CD4-positive, alpha-beta T cell treated with Interleukin-10 for 1 hour (primary cell): Measurements from ENCODE around the gene WHAMM.
"Not testable (repeated sequence)": the region's sequence is repeated elsewhere in the genome, so short reads cannot be mapped to it uniquely, and the experiment has no call there.

Experiments
- DNase-seq: peaks from one replicate; pipeline ENCODE4 v3.0.0-alpha.2; 2020

Gene WHAMM, protein sequence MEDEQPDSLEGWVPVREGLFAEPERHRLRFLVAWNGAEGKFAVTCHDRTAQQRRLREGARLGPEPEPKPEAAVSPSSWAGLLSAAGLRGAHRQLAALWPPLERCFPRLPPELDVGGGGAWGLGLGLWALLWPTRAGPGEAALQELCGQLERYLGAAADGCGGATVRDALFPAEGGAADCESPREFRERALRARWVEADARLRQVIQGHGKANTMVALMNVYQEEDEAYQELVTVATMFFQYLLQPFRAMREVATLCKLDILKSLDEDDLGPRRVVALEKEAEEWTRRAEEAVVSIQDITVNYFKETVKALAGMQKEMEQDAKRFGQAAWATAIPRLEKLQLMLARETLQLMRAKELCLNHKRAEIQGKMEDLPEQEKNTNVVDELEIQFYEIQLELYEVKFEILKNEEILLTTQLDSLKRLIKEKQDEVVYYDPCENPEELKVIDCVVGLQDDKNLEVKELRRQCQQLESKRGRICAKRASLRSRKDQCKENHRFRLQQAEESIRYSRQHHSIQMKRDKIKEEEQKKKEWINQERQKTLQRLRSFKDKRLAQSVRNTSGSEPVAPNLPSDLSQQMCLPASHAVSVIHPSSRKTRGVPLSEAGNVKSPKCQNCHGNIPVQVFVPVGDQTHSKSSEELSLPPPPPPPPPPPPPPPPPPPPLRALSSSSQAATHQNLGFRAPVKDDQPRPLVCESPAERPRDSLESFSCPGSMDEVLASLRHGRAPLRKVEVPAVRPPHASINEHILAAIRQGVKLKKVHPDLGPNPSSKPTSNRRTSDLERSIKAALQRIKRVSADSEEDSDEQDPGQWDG

DNA sequence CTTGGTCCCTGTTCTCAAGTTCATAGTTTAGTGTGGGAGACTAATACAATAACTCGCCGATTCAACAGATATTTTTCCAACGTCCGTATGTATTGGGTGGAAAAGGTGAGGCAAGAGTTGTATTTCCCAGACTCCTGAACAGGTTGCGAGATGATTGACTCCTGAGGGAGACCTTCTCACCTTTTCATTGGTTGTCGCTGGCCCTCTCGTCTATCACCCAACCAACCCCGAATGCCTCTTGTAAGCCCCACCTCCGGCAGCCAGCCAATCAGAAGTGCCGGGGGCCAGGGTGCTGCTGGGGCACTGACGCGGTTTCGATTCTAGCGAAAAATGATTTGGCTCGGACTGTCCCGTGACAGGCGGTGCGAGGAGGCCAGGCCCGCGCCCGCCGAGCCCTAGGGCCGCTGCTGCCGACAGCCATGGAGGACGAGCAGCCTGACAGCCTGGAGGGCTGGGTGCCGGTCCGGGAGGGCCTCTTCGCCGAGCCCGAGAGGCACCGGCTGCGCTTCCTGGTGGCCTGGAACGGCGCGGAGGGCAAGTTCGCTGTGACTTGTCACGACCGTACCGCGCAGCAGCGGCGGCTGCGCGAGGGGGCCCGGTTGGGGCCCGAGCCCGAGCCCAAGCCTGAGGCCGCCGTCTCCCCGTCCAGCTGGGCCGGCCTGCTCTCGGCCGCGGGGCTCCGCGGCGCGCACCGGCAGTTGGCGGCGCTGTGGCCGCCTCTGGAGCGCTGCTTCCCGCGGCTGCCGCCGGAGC lies at the start of gene WHAMM:
Gene WHAMM, plus strand, starts transcription at position 321 of the 753 bp plus-strand sequence. Its CDS starts 99 bp downstream, at position 420.
- DNase-seq, result peak; percentile 97

DNA sequence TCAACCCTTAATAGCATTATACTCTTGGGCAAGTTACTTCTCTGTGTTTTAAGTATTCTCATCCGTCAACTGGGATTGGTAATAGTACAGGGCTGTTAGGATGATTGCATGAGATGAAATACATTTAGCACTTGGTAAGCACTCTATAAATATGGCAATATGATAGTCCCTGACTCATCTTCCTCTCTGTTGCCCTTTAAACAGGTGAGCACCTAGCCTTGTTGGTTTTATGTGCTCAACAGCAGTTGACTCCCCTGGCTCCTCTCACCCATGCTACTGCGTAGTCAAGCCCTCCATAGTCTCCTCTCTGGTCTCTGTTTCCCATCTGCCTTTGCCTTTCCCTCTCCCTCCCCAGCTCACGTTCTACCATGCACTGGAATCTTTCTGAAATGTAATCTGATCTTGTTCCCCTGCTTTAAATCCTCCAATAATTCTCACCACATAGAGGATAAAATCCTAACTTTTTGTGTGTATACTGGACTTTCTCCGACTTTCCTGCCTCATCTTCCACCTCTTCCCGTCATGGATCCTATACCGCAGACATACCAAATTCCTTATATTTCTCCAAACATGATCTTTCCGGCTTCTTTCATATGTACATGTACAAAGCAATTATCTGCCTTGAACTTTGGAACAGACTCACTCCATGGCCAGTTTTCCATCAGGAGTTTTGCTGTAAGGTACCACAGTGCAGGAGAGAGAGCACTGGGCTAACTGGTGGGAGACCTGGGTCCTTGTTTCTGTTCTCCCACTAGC lies 45.9 kb upstream of the WHAMM start:
- no peak for DNase-seq

DNA sequence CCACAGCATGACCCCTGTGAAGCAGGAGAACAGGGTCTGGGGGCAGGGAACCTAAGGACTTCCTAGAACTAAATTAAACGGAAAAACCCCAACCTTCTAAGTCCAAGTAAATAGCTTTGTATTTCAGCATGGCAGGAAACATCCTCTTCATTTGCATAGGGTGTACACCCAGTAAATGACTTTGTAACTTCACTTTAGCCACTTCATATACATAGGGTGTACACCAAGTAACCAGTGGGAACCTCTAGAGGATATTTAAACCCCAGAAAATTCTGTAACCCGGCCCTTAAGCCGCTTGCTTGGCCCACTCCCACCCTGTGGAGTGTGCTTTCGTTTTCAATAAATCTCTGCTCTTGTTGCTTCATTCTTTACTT lies 45.3 kb upstream of the WHAMM start:
- DNase-seq, result no peak

DNA sequence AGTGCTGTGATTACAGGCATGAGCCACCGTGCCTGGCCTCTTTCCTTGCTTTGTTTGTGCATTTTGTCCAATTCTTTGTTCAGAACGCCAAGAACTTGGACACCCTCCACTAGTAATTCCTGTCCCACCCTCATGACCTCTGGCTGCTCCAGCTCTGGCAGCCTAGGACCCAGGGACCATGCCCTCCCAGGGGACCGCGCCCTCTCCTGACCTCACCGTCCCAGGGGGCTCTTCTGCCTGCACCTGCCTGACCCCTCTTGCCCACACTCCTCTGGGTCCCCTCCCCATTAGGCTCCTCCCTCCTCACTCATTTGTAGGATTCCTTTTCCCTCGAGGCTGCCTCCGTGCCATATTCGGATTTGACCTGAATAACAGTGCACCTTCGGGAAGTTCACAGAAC lies 44.7 kb upstream of the WHAMM start:
- no peak for DNase-seq

DNA sequence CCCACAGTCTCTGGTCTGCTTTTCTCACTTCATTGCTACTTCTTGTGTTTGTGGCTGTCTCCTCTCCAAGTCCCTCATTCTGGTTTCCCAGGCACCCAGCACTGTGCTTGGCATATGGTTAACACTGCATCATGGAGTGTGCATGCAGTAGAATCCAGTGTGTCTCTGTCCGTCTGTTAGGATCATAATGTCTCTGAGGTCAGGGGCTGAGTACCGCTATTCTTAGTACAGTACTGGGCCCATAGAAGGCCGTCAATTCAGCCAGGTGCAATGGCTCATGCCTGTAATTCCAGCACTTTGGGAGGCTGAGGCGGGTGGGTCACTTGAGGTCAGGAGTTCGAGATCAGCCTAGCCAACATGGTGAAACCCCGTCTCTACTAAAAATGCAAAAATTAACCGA lies 43.2 kb upstream of the WHAMM start:
- not testable (repeated sequence) for DNase-seq

DNA sequence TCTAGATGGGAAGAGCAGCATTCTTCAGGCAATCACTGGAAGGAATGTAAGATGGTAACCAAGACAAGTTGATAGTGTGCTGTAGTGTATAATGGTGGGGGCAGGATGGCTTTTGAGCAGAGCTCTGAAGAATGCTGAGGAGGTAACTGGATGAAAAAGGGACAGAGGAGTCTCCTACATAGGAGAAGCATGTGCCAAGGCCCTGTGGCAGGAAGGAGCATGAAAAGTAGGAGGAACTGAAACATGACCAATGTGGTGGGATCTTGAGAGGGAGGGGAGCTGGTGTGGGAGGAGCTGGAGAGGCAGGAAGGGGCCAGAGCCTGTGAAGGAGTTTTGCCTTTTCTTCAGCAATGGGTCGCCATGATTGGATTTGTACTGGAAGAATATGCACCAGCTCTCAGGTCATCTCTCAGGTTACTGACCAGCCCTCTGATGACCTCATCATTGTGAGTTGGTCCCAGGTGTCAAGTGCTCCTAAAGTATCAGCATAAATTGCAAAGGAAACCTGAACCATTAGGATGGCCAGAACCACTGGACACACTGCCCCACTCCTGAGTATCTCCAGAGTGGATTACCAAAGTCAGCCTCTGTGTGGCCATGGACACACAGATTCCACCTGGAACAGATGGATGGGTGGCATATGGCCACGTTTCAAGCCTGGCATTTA lies 42.1 kb upstream of the WHAMM start:
- DNase-seq, result no peak

DNA sequence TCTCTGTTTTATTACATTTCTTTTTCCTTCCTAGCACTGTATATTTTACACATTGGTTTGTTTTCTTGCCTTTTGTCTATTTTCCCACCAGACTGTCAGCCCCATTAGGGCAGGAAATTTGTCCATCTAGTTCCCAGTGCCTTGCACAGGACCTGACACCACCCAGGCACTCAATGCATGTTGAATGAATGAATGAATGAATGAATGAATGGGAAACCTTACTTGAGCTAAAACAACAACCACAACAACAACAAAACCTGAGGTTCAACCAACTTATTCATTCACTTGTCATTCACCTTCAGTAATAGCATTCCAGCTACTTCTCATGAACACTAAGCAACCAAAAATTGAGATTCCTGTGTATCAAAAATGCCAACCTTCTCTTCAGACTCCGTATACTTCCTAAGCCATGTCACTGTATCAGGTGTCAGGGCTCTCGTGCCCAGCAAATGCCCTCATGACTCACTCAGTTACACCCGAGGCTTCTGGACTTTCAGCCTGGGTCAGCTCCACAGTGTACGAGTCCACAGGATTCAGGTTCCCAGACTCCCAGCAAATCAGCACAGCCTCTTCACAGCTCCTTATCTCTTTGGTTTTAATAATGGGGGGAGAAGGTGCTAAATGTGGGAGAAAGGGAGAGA lies 40.9 kb upstream of the WHAMM start:
- DNase-seq, result no peak

DNA sequence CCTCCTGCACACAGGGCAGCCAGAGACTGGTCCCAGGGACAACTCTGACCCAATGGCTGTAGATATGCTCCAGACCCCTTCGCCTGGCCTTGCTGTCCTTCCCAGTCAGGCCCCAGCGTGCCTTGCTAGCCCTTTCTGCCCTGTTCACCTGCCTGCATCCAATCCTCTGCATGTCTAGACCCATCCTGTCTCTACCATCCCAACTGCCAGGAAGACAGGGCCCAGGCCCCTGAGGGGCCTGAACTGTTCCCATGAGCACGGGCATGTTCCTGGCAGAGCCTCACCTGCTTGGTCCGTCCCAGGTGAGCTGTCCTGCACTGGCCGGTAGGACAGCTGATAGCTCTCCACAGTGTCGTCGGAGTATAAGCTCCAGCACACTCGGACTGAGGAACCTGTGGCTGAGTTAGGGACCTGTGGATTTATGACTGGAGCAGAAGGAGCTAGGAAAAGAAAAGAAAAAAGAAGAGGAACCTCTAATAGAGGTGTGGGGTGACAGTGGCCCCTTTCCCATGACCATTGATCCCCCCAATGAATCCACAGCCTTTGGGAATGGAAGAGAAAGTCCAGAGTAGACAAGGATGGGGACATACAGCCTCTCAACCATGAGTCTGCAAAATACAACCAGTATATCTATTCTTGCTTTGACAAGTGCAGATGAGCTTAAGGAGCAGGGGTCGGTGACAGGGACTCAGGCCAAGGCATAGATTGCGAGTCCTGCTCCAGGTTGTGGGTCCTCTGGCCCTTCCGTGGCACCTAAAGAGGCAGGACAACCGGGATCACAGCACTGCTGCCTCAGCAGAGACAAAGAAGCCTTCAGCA lies 37.4 kb upstream of the WHAMM start:
- DNase-seq, result no peak

DNA sequence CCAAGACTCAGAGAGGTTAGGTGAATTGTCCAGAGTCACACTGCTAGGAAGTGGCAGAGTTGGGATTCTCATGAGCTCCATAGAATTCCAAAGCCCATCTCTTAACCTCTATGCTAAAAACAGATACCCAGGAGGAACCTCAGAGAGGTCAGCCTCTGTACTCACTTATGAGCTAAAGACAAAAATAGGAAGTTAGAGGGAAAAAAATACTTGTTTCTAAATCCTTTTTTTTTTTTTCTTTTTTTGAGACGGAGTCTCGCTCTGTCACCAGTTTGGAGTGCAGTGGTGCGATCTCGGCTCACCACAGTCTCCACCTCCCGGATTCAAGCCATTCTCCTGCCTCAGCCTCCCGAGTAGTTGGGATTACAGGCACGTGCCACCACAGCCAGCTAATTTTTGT lies 34.9 kb upstream of the WHAMM start:
- no peak for DNase-seq

DNA sequence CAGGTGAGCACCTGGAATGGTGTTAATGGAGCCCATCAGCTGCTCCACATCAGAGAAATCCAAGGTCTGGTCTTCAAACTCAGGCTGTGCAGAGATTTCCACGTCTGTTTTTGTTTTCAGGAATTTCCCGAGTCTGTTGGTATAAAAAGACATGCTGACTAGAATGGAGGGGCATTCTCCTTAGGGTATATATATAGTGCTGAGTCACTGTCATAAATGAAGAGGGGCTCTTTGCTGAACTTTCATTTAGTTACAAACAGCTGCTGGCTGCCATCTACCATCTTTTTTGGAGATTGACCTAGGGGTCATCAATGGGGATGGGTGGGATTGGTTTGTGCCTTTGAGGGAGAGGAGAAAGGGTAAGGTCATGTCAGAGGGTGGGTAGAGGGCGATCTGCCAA lies 30.7 kb upstream of the WHAMM start:
- no peak for DNase-seq

DNA sequence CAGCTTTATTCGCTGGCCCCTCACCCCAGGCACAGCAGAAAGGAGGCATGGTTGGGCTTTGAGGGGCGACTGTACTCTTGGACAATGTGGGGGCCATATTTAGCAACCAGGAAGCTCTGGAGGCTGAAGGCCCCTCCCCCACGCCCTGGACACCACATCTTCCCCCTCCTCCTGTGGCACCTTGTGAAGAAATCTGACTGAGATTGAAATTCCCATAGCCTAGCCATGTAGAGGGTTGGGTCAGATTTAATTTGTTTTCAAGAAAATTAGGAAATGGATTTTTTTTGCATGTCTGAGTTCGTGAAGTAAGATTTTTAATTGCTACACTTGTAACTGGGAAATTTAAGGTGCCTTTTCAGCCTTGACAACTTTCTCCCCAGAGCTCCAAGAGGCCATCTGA lies 28.1 kb upstream of the WHAMM start:
- no peak for DNase-seq

DNA sequence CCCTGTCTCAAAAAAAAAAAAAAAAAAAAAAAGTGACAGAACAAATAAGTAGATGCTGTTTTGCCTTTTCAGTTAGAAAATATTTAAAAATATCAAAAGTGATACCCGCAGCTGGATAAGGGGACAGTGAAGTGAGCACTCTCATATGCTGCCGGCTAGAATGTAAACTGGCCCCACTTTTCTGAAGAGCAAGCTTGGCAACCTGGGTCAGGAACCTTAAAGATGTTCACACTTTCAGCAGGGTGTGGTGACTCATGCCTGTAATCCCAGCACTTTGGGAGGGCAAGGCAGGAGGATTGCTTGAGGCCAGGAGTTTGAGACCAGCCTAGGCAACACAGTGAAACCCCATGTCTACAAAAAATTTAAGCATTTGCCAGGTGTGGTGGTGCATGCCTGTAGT lies 20.9 kb upstream of the WHAMM start:
- DNase-seq, result no peak

DNA sequence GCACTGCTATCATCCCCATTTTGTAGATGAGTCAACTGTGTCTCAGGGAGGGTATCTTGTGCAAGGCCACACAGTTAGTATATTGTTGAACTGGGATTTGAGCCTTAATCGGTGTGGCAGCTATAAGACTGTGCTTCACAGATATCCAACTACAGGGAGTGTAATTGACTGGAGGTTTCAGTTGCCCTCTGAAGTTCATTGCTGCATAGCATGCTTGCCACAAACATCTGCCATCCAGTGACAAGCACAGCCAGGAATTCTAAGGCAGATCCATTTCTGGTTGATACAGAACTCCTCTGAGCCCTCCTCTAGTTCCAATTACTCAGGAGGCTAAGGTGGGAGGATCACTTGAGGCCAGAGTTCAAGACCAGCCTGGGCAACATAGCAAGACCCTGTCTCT lies 19.9 kb upstream of the WHAMM start:
- no peak for DNase-seq

DNA sequence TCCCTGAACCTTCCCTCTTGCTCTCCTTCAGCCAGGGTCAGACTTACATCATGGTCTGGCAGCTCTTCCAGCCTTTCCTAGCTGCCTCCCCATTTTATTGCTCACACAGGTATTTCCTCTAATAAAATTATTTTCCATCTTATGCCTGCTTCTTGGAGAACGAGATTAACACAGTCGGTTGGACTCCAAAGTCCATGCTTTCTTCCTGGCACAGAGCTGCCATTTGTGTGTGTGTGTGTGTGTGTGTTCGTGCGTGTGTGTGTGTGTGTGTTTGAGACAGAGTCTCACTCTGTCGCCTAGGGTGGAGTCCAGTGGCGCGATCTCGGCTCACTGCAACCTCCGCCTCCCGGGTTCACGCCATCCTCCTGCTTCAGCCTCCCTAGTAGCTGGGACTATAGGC lies 19.1 kb upstream of the WHAMM start:
- no peak for DNase-seq

DNA sequence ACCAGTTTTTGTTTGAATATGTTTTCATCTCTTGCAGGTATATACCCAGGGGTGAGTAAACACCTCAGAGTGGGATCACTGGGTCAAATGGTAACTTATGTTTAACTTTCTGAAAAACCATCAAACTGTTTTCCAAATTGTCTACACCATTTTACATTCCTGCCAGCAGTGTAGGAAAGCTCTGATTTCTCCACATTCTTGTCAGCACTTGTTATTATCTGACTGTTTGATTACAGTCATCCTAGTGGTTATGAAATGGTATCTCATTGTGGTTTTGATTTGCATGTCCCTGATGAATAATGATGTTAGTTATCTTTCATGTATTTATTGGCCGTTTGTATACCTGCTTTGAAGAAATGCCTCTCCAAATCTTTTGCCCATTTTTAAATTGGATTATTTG lies 17.4 kb upstream of the WHAMM start:
- no peak for DNase-seq

DNA sequence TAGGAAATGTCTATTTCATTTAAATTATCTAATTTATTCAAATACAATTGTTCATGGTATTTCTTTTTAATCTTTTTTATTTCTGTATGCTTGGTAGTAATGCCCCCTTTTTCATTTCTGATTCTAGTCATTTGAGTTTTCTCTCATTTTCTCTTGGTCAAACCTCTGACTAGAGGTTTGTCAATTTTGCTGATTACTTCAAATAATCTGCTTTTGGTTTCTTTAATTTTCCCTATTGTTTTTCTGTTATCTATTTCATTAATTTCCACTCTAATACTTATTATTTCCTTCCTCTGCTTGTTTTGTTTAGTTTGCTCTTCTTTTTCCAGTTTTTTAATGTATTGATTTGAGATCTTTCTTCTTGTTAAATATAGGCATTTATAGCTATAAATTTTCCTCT lies 15.7 kb upstream of the WHAMM start:
- no peak for DNase-seq

DNA sequence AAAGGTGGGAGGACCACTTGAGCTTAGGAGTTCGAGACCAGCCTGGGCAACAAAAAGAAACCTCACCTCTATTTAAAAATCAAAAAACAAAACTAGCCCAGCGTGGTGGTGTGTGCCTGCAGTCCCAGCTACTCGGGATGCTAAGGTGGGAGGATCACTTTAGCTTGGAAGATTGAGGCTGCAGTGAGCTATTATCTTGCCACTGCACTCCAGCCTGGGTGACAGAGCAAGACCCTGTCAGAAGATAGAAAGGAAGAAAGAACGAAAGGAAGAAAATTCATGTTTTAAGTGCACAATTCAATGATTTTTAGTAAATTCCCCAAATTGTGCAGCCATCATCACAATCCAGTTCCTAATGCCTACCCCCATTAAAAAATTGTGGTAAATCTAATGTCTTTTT lies 11.3 kb upstream of the WHAMM start:
- no peak for DNase-seq

DNA sequence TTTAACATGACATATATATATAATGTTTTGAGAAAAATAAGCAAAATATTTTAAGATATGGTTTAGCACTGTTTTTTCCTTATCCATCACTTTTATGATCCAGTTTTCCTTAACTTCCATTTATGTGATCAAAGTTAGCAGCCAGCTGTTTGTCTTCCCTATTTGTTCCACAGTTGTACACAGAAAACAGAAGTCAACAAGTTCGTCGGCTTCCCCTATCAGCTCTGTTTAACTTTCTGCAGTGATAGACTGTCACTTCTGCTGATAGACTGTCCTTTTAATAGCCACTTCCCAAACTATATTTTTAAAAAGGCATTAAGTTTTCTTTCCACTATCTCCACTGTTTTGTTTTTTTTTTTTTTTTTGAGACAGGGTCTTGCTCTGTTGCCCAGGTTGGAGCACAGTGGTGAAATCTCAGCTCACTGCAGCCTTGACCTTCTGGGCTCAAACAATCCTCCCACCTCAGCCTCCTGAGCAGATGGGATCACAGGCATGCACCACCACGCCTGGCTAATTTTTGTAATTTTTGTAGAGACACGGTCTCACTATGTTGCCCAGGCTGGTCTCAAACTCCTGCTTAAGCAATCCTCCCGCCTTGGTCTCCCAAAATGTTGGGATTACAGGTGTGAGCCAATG lies 10.8 kb upstream of the WHAMM start:
- DNase-seq, result no peak

DNA sequence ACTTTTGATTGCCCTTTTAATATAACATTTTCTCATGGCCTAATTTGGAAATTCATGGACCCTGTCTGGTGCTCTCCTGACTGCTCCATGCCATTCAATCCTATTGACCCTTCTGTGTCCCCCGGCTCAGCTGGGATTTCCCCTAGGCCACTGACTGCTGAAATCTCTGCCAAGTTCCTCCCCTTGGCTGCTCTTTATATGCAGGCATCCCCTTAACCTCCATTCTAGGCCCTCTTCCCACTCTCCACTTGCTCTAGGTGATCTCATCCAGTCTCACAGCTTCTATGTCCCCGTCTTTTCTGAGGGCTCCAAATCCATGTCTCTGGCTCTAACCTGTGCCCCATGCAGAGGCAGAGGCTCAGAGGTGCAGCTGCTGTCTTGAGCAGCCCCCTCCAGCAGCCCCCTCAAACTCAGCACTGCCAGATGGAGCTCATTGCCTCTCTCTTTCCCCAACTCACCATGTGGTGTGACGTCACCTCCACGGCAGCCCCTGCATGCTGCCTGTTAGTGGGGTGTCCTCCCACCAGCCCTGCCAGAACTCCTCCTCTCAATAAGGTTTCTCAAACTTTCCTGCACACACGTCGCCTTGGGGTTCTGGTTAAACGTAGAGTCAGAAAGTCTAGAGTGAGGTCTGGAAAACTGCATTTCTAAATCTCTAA lies 10.1 kb upstream of the WHAMM start:
- DNase-seq, result no peak

DNA sequence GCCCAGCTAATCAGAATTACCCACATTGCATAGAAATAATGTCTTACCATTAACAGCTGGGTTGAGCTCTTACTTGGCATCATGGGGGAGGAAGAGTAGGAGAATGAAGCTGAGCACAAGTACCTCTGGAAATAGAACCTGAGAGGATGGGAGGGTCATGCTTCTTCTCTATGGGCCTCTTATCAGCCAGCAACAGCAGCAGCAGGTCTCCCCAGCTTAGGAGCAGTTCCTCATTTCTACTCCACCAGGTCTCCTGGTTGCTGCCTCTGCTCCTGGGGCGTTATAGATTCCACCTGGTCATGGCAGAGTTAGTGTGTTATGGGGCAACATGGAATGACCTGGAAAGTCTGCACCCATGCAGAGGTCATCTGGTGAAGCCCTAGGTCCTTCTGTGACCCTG lies 6.9 kb upstream of the WHAMM start:
- DNase-seq, result no peak
